ENCODE measurements around the gene USP40. TPM values are rescaled to one million over a fixed set of nuclear protein-coding genes. Genes with fewer than 3 reads are reported as not detected.

USP40 gene
- total and polyA plus RNA-seq, 2 experiments from 2014 or later, result 5.7 to 11.7 TPM

- TF ChIP-seq CTCF (conservative IDR thresholded peaks at IDR 0.05; ENCODE audit: low read depth in 2 of 2) (no peak), ZNF331 (CRISPR knock-in tag; IDR thresholded peaks at IDR 0.05; ENCODE audit: low read depth) (no peak), ETS1 (IDR thresholded peaks at IDR 0.05) (no peak), REST (IDR thresholded peaks at IDR 0.05; ENCODE audit: unreplicated experiment) (no peak), EZH2phosphoT487 (IDR thresholded peaks at IDR 0.05; ENCODE audit: unreplicated experiment) (no peak), ZNF114 (CRISPR knock-in tag; IDR thresholded peaks at IDR 0.05) (no peak)
These were observed 4.4 kb upstream of the USP40 start (continued) for GRCh38 chr2:233571001-233571400.

- H3K79me2 ChIP-seq (replicated peaks; ENCODE audit: insufficient read depth), result no peaks in the 10 kb centered on the region
- Mint-ChIP-seq H3K27me3 (ENCODE audit: insufficient read depth, low read depth, poor library complexity) (peaks cover 3% of the 10 kb centered on the region), H3K36me3 (ENCODE audit: low read depth) (no peaks in the 10 kb centered on the region), H3K4me1 (peaks cover 2% of the 10 kb centered on the region; the same call in 1 of the 3 replicates), H3K27ac (no peak overlapping the region; the same call in 1 of the 2 replicates), H3K9me3 (no peaks in the 10 kb centered on the region), H3K4me3 (peak overlapping the region; percentile 90)
- H3K4me1 ChIP-seq (ENCODE audit: insufficient read depth), result no peaks in the 10 kb centered on the region
- peak overlapping the region; percentile 86 for H3K4me3 ChIP-seq
- no peak for DNase-seq (ENCODE audit: low spot score)
- TF ChIP-seq EZH2phosphoT487 (IDR thresholded peaks at IDR 0.05; ENCODE audit: unreplicated experiment), result no peak
- no peaks in the 10 kb centered on the region for H3K27me3 ChIP-seq (ENCODE audit: insufficient read depth)
- H4K20me1 ChIP-seq (replicated peaks; ENCODE audit: insufficient read depth), result no peaks in the 10 kb centered on the region
- peak overlapping the region; percentile 28 for H2AFZ ChIP-seq
- H3F3A ChIP-seq (replicated peaks; ENCODE audit: low read depth), result no peaks in the 10 kb centered on the region
- H3K27ac ChIP-seq (ENCODE audit: low read depth), result peak overlapping the region; percentile 97; the same call in 1 of the 2 replicates
- no peak for ATAC-seq
- no peaks in the 10 kb centered on the region for H3K9me2 ChIP-seq (ENCODE audit: insufficient read depth)
- no peaks in the 10 kb centered on the region for H3K36me3 ChIP-seq (ENCODE audit: insufficient read depth)
- H3K4me2 ChIP-seq, result peak overlapping the region; percentile 92
These were observed 869 bp downstream of the USP40 start for GRCh38 chr2:233565685-233566140.

All from GM23338 (cell line).